Measurements from ENCODE around the gene NFILZ. TPM values are rescaled to one million over a fixed set of nuclear protein-coding genes. Genes with fewer than 3 reads are reported as not detected.

Gene NFILZ
- total RNA-seq, 4 donors from 2014 or later = not detected

DNA sequence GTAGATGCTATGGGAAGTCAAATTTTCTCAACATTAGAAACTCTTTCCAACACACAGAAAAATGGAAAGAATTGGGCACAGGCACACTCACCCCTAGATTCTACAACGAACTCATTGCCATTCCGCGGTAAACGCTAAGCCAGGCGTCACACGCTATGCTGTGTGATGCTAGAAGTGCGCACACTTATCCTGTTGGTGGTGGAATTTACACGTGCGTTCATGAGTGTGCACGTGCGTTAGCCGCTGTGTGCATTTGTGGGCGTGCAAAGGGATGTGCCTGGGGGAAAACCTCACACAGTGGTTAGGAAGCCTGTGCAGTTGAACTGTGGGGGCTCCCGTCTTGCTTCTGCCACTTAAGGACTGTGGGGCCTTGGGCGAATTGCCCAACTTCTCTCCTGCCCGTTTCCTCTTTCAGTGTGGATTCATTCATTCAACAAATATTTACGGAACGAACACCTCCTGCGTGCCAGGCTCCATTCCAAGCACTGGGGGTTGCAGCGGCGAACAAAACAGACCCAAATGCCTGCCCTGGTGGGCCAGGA, 7.7 kb downstream of the NFILZ start:
- TF ChIP-seq POLR2A (IDR thresholded peaks at IDR 0.05) (no peak), EP300 (IDR thresholded peaks at IDR 0.05) (no peak), POLR2AphosphoS5 (IDR thresholded peaks at IDR 0.05) (no peak)
- TF ChIP-seq, protein P1, sequence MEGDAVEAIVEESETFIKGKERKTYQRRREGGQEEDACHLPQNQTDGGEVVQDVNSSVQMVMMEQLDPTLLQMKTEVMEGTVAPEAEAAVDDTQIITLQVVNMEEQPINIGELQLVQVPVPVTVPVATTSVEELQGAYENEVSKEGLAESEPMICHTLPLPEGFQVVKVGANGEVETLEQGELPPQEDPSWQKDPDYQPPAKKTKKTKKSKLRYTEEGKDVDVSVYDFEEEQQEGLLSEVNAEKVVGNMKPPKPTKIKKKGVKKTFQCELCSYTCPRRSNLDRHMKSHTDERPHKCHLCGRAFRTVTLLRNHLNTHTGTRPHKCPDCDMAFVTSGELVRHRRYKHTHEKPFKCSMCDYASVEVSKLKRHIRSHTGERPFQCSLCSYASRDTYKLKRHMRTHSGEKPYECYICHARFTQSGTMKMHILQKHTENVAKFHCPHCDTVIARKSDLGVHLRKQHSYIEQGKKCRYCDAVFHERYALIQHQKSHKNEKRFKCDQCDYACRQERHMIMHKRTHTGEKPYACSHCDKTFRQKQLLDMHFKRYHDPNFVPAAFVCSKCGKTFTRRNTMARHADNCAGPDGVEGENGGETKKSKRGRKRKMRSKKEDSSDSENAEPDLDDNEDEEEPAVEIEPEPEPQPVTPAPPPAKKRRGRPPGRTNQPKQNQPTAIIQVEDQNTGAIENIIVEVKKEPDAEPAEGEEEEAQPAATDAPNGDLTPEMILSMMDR (IDR thresholded peaks at IDR 0.05) = no peak
- H3K36me3 ChIP-seq = no peaks in the 10 kb centered on the region
- ATAC-seq = no peak
- H3K4me3 ChIP-seq = no peak overlapping the region
- WGBS, 2 donors (ENCODE audit: low coverage in 1 of 2) = 30 to 62% methylated on average over 7 to 15 of the region's 21 CpGs
- H3K27me3 ChIP-seq = peaks cover 14% of the 10 kb centered on the region
- no peak overlapping the region for H3K27ac ChIP-seq
- peaks cover 0 to 17% (median 0%) of the 10 kb centered on the region in 3 donors for H3K9me3 ChIP-seq
- peaks cover 0 to 6% (median 0%) of the 10 kb centered on the region in 3 donors for H3K4me1 ChIP-seq

DNA sequence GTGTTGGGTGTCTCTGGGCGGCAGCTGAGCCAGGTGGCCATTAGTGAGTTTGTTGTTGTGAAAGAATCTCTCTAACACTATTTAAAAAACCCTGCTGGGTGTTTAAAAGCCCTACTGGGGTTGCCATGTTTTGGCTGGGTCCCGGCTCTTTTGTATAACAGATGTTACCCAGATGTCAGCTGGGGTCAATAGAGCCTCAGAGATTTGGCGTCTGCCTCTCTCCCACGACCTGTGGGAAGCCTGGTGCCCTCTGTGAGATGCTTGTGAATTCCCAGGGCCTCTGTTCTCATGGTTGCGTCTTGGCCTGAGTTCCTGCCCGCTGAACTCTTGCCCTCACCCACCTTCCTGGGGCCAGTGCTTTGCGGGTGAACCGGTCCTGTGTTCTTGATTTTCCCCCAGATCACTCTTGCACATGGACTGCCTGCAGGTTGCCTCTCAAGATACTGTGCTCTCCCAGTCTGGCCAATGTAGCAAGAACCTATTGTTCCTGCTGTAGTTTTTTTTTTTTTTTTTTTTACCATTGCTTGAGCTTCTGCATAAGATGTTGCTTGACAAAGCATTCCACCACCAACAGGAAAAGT, 9.5 kb downstream of the NFILZ start:
- Histone ChIP-seq H3K27me3 (peaks cover 25% of the 10 kb centered on the region), H3K9me3 (peaks cover 0 to 17% (median 0%) of the 10 kb centered on the region in 3 donors), H3K27ac (peak overlapping the region in 1 of 4 donors; percentile 24), H3K4me3 (no peak overlapping the region), H3K4me1 (peaks cover 0 to 6% (median 0%) of the 10 kb centered on the region in 3 donors), H3K36me3 (no peaks in the 10 kb centered on the region)
- 36 to 38% methylated on average over 4 to 7 of the region's 8 CpGs for WGBS, 2 donors (ENCODE audit: low coverage in 1 of 2)
- TF ChIP-seq POLR2AphosphoS5 (IDR thresholded peaks at IDR 0.05) (no peak), POLR2A (IDR thresholded peaks at IDR 0.05) (no peak), EP300 (IDR thresholded peaks at IDR 0.05) (no peak)
- TF ChIP-seq, protein P1 (IDR thresholded peaks at IDR 0.05) = no peak
- no peak for ATAC-seq

DNA sequence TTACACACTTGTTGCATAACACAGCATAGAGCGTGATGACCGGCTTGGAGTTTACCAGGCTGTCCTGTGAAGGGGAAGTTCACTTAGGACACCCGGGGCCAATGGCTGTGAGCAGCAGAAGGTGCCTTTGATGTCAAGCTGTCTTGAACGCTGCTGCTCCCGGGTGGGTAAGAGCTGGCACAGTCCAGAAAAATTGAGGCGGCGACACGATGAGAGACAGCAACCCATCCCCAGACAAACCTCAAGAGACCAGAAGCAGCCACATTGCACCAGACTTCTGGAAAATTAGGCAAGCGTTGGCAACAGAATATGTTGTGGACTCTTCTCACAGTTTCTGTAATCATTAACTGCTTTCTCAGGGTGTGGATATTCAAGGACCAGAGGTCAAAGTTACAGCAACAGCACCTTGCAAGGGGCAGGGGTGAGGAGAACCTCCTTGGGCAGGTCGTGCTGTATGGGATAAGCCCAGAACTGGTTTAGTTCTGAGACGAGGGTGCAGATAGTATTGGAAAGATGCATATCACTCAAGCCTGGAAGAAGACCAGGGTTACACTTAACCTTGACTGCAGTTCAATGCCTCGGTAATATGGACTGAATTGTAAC, 10.1 kb downstream of the NFILZ start:
- H3K27ac ChIP-seq = no peak overlapping the region
- H3K9me3 ChIP-seq = peaks cover 0 to 17% (median 0%) of the 10 kb centered on the region in 3 donors
- no peak overlapping the region for H3K4me3 ChIP-seq
- TF ChIP-seq POLR2AphosphoS5 (IDR thresholded peaks at IDR 0.05) (no peak), POLR2A (IDR thresholded peaks at IDR 0.05) (no peak), EP300 (IDR thresholded peaks at IDR 0.05) (no peak)
- TF ChIP-seq, protein P1 (IDR thresholded peaks at IDR 0.05) = no peak
- peak; percentile 66 for ATAC-seq
- peaks cover 0 to 6% (median 0%) of the 10 kb centered on the region in 3 donors for H3K4me1 ChIP-seq
- no peaks in the 10 kb centered on the region for H3K36me3 ChIP-seq
- 72 to 86% methylated on average over 4 to 7 of the region's 12 CpGs for WGBS, 2 donors (ENCODE audit: low coverage in 1 of 2)
- H3K27me3 ChIP-seq = peaks cover 31% of the 10 kb centered on the region

DNA sequence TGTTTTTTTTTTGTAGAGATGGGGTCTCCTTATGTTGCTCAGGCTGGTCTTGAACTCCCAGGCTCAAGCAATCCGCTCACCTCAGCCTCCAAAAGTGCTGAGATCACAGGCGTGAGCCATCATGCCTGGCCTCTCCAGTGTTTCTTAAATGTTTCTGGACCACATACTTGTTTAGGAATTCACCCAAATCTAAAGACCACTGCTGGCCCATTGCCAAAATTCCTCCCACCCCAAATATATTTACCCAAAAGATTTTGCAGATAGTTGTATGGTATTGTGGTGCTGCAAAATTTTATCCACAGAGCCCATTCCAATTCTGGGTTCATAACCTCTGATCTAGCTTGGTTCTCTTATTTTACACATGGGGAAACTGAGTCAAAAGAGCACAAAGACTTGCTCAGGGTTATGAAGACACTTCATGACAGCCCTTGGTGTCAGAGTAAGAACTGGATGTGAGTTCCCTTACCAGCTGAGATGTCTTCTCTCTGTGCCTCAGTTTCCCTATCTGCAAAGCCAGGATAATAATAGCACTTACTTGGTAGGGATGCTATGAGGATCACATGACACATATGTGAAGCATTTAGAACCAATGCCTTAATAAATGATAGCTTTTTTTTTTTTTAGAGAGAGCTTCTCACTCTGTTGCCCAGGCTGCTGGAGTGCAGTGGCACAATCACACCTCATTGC, 10.9 kb downstream of the NFILZ start:
- 86% methylated on average over 2 of the region's 2 CpGs for WGBS, 2 donors (ENCODE audit: low coverage in 1 of 2)
- H3K27ac ChIP-seq = no peak overlapping the region

More for the DNA sequence above, 10.9 kb downstream of the NFILZ start:
- TF ChIP-seq, protein P1 (IDR thresholded peaks at IDR 0.05) = no peak
- no peak for TF ChIP-seq POLR2AphosphoS5 (IDR thresholded peaks at IDR 0.05)
- no peak for TF ChIP-seq EP300 (IDR thresholded peaks at IDR 0.05)
- TF ChIP-seq POLR2A (IDR thresholded peaks at IDR 0.05) = no peak
- ATAC-seq = no peak
- H3K9me3 ChIP-seq = peaks cover 0 to 17% (median 0%) of the 10 kb centered on the region in 3 donors
- H3K4me3 ChIP-seq = no peak overlapping the region
- H3K36me3 ChIP-seq = no peaks in the 10 kb centered on the region
- H3K4me1 ChIP-seq = peaks cover 0 to 6% (median 0%) of the 10 kb centered on the region in 3 donors
- peaks cover 40% of the 10 kb centered on the region for H3K27me3 ChIP-seq
